Measurements from ENCODE around the gene LY86. TPM values are rescaled to one million over a fixed set of nuclear protein-coding genes. Genes with fewer than 3 reads are reported as not detected.

LY86 gene
- total and polyA plus RNA-seq, 2 donors (not counting 3 experiments of a cell fraction or from before 2014, with no cell fraction given) = not detected

GRCh38 chr6:6656287-6656686 lies 67.8 kb downstream of the LY86 start:
- ChIA-PET POLR2A (no interaction called here), CTCF (no interaction called here)
- H3K4me1 ChIP-seq (ENCODE audit: control insufficient read depth, extremely low read depth, insufficient read depth, low read length) = peaks cover 18% of the 10 kb centered on the region
- dilution Hi-C loops (cut with MboI; ENCODE audit: extremely low pct_ligation_motif_present, low sequenced_read_pairs) = no loop called here
- intact Hi-C loops (cut with micrococcal nuclease) = loop anchor here (5.0 kb wide), 1 partner anchor 99 kb away; no protein-coding TSS in a partner anchor
- no peaks in the 10 kb centered on the region for H3K36me3 ChIP-seq (ENCODE audit: control insufficient read depth in 2 of 2, extremely low read depth in 1 of 2, insufficient read depth in 2 of 2, low read length in 2 of 2)
- DNase-seq (ENCODE audit: low read depth, low spot score) = no peak
- no peaks in the 10 kb centered on the region for H3K9me3 ChIP-seq (replicated peaks; ENCODE audit: control insufficient read depth, insufficient read depth, low read length)
- no peak overlapping the region for H2AFZ ChIP-seq (ENCODE audit: low read depth, low read length)
- no peaks in the 10 kb centered on the region for H3K9me1 ChIP-seq (replicated peaks; ENCODE audit: control insufficient read depth, extremely low read depth, insufficient read depth, low read length)
- no peak overlapping the region for H3K9ac ChIP-seq (replicated peaks; ENCODE audit: extremely low read depth, insufficient read depth, low read length)
- H4K20me1 ChIP-seq (replicated peaks; ENCODE audit: control insufficient read depth, extremely low read depth, insufficient read depth, low read length) = no peaks in the 10 kb centered on the region
- H3K79me2 ChIP-seq (ENCODE audit: control insufficient read depth, insufficient read depth, low read length) = no peaks in the 10 kb centered on the region
- no peaks in the 10 kb centered on the region for H3K27me3 ChIP-seq (ENCODE audit: control insufficient read depth in 2 of 2, insufficient read depth in 2 of 2, low read length in 2 of 2)
- FAIRE-seq = no peak
- BruUV-seq (replicated peaks) = no TSS peak
- no peak overlapping the region for H3K4me2 ChIP-seq (ENCODE audit: insufficient read depth, low read length)
- no peak overlapping the region for H3K27ac ChIP-seq (ENCODE audit: insufficient read depth, low read depth, low read length)
- H3K4me3 ChIP-seq (replicated peaks in 1 of 3; ENCODE audit: insufficient read depth in 1 of 3, low read depth in 1 of 3, low read length in 3 of 3) = no peak overlapping the region
- TF ChIP-seq JUN (IDR thresholded peaks at IDR 0.05; ENCODE audit: borderline replicate concordance, insufficient read depth, insufficient read length, low read depth) (no peak), POLR2AphosphoS5 (IDR thresholded peaks at IDR 0.05; ENCODE audit: insufficient read depth, low read depth, low read length) (no peak), GATA2 (IDR thresholded peaks at IDR 0.05; ENCODE audit: insufficient read depth, insufficient read length, low read depth, low read length) (no peak)

GRCh38 chr6:6657085-6657819 lies 68.7 kb downstream of the LY86 start:
- Histone ChIP-seq H3K4me3 (replicated peaks in 1 of 3; ENCODE audit: insufficient read depth in 1 of 3, low read depth in 1 of 3, low read length in 3 of 3) (no peak overlapping the region), H3K27me3 (ENCODE audit: control insufficient read depth in 2 of 2, insufficient read depth in 2 of 2, low read length in 2 of 2) (no peaks in the 10 kb centered on the region), H3K36me3 (ENCODE audit: control insufficient read depth in 2 of 2, extremely low read depth in 1 of 2, insufficient read depth in 2 of 2, low read length in 2 of 2) (no peaks in the 10 kb centered on the region), H3K9ac (replicated peaks; ENCODE audit: extremely low read depth, insufficient read depth, low read length) (no peak overlapping the region), H3K4me1 (ENCODE audit: control insufficient read depth, extremely low read depth, insufficient read depth, low read length) (peaks cover 18% of the 10 kb centered on the region), H3K9me1 (replicated peaks; ENCODE audit: control insufficient read depth, extremely low read depth, insufficient read depth, low read length) (no peaks in the 10 kb centered on the region), H4K20me1 (replicated peaks; ENCODE audit: control insufficient read depth, extremely low read depth, insufficient read depth, low read length) (no peaks in the 10 kb centered on the region), H3K27ac (ENCODE audit: insufficient read depth, low read depth, low read length) (no peak overlapping the region), H3K79me2 (ENCODE audit: control insufficient read depth, insufficient read depth, low read length) (no peaks in the 10 kb centered on the region), H3K9me3 (replicated peaks; ENCODE audit: control insufficient read depth, insufficient read depth, low read length) (no peaks in the 10 kb centered on the region), H3K4me2 (ENCODE audit: insufficient read depth, low read length) (no peak overlapping the region), H2AFZ (ENCODE audit: low read depth, low read length) (no peak overlapping the region)
- TSS peak; percentile 22 for BruUV-seq (replicated peaks)
- no peak for FAIRE-seq
- DNase-seq (ENCODE audit: low read depth, low spot score) = no peak
- ChIA-PET POLR2A (no interaction called here), CTCF (no interaction called here)
- TF ChIP-seq POLR2A (IDR thresholded peaks at IDR 0.05; ENCODE audit: low read depth, low read length) (no peak), GATA2 (IDR thresholded peaks at IDR 0.05; ENCODE audit: insufficient read depth, insufficient read length, low read depth, low read length) (no peak), MAX (IDR thresholded peaks at IDR 0.05; ENCODE audit: insufficient read depth, insufficient read length) (no peak), EZH2 (IDR thresholded peaks at IDR 0.05; ENCODE audit: borderline replicate concordance, low read depth, low read length, severe bottlenecking) (no peak), MYC (IDR thresholded peaks at IDR 0.05; ENCODE audit: low read depth, low read length) (no peak), JUN (IDR thresholded peaks at IDR 0.05; ENCODE audit: borderline replicate concordance, insufficient read depth, insufficient read length, low read depth) (no peak), POLR2AphosphoS5 (IDR thresholded peaks at IDR 0.05; ENCODE audit: insufficient read depth, low read depth, low read length) (no peak), FOS (IDR thresholded peaks at IDR 0.05; ENCODE audit: borderline replicate concordance, insufficient read depth, low read length) (no peak)
- TF ChIP-seq, protein P1, sequence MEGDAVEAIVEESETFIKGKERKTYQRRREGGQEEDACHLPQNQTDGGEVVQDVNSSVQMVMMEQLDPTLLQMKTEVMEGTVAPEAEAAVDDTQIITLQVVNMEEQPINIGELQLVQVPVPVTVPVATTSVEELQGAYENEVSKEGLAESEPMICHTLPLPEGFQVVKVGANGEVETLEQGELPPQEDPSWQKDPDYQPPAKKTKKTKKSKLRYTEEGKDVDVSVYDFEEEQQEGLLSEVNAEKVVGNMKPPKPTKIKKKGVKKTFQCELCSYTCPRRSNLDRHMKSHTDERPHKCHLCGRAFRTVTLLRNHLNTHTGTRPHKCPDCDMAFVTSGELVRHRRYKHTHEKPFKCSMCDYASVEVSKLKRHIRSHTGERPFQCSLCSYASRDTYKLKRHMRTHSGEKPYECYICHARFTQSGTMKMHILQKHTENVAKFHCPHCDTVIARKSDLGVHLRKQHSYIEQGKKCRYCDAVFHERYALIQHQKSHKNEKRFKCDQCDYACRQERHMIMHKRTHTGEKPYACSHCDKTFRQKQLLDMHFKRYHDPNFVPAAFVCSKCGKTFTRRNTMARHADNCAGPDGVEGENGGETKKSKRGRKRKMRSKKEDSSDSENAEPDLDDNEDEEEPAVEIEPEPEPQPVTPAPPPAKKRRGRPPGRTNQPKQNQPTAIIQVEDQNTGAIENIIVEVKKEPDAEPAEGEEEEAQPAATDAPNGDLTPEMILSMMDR (IDR thresholded peaks at IDR 0.05; ENCODE audit: extremely low read depth in 1 of 2, insufficient read depth in 1 of 2, low read depth in 1 of 2, low read length in 2 of 2) = no peak
- dilution Hi-C loops (cut with MboI; ENCODE audit: extremely low pct_ligation_motif_present, low sequenced_read_pairs) (no loop called here), intact Hi-C loops (cut with micrococcal nuclease) (loop anchor here (5.0 kb wide), 1 partner anchor 100 kb away; no protein-coding TSS in a partner anchor)
